ENCODE results near the gene PAQR9.

- TF ChIP-seq CTCF (IDR thresholded peaks at IDR 0.05 in 4 of 5, conservative IDR thresholded peaks at IDR 0.05 in 1 of 5) (no peak), POLR2A (IDR thresholded peaks at IDR 0.05) (no peak)
Observed at GRCh38 chr3:142931222-142931621, 32.3 kb downstream of the PAQR9 start.
